SK-N-SH (cell line): ENCODE measurements around the gene RWDD3. TPM values are rescaled to one million over a fixed set of nuclear protein-coding genes. Genes with fewer than 3 reads are reported as not detected.

Source experiments
- CTCF ChIA-PET: fragments of 300-600, 350-600 bp; formaldehyde crosslinking; extraction: SDS; loops from one replicate; lab custom pipeline; 2021; lab: Yijun Ruan, JAX
- POLR2A ChIA-PET: fragments of 350-600 bp; sonication (Branson Sonifier 250); formaldehyde crosslinking; extraction: SDS; loops from one replicate; lab custom pipeline; 2020; ENCODE audit warnings: antibody characterized with exemption, inconsistent platforms; lab: Yijun Ruan, JAX
- DNase-seq: peaks from one replicate; pipeline ENCODE4 v3.0.0; 2012
- H2AFZ ChIP-seq: fragments of 200-600 bp; sonication (generic); 2 replicates; pipeline ENCODE4 v1.8.1; 2016; ENCODE audit warnings: antibody characterized with exemption, mild to moderate bottlenecking, low read depth
- H3F3A ChIP-seq: fragments of 200-600 bp; sonication (generic); replicated peaks from 2 replicates; pipeline ENCODE3; 2016; ENCODE audit warnings: antibody characterized with exemption, mild to moderate bottlenecking; ENCODE audit not compliant: insufficient read depth
- H3K27ac ChIP-seq, 2 experiments: fragments of 200-500 bp in 1 of 2; fragments of 200-600 bp in 1 of 2; sonication (Bioruptor generic) in 1 of 2; sonication (generic), shearing (Covaris generic) in 1 of 2; 2 replicates each; pipeline versions ENCODE4 v1.5.1 to v1.6.1; 2014 to 2016; ENCODE audit warnings: low read depth in 2 of 2, inconsistent platforms in 1 of 2, low read length in 1 of 2, mild to moderate bottlenecking in 1 of 2, mixed read lengths in 1 of 2
- H3K27me3 ChIP-seq: fragments of 200-600 bp; sonication (generic), shearing (Covaris generic); 2 replicates; pipeline ENCODE4 v1.6.1; 2016; ENCODE audit warnings: mixed run types; ENCODE audit not compliant: insufficient read depth
- H3K36me3 ChIP-seq, 2 experiments: fragments of 200-500 bp in 1 of 2; fragments of 200-600 bp in 1 of 2; sonication (Bioruptor generic) in 1 of 2; sonication (generic) in 1 of 2; replicated peaks in 1 of 2; 2 replicates each; pipeline versions ENCODE3 to v1.5.1; 2014 to 2016; ENCODE audit warnings: low read length in 1 of 2, mild to moderate bottlenecking in 1 of 2; ENCODE audit not compliant: insufficient read depth in 2 of 2, control insufficient read depth in 1 of 2
- H3K4me1 ChIP-seq, 2 experiments: fragments of 200-500 bp in 1 of 2; fragments of 200-600 bp in 1 of 2; sonication (Bioruptor generic) in 1 of 2; sonication (generic), shearing (Covaris generic) in 1 of 2; 2 replicates each; pipeline versions ENCODE4 v1.5.1 to v1.6.1; 2014 to 2016; ENCODE audit warnings: low read depth in 1 of 2, low read length in 1 of 2, mixed run types in 1 of 2; ENCODE audit not compliant: insufficient read depth in 2 of 2, control insufficient read depth in 1 of 2
- H3K4me2 ChIP-seq: fragments of 200-600 bp; sonication (generic), shearing (Covaris generic); 2 replicates; pipeline ENCODE4 v1.6.1; 2017; ENCODE audit warnings: mixed run types
- H3K4me3 ChIP-seq, 2 experiments: fragments of 200-500 bp in 1 of 2; fragments of 200-600 bp in 1 of 2; sonication (Bioruptor generic) in 1 of 2; sonication (generic), shearing (Covaris generic) in 1 of 2; 2 replicates each; pipeline versions ENCODE4 v1.5.1 to v1.8.1; 2014 to 2016; ENCODE audit warnings: low read depth in 2 of 2, inconsistent platforms in 1 of 2, low read length in 1 of 2, mild to moderate bottlenecking in 1 of 2, mixed read lengths in 1 of 2, moderate library complexity in 1 of 2
- H3K79me2 ChIP-seq: fragments of 200-600 bp; sonication (generic); 2 replicates; pipeline ENCODE4 v1.8.1; 2017; ENCODE audit warnings: mild to moderate bottlenecking; ENCODE audit not compliant: insufficient read depth
- H3K9ac ChIP-seq: fragments of 200-600 bp; sonication (generic); 2 replicates; pipeline ENCODE4 v1.6.1; 2017; ENCODE audit warnings: mixed run types
- H3K9me2 ChIP-seq: fragments of 200-600 bp; sonication (generic); 2 replicates; pipeline ENCODE4 v1.6.1; 2017; ENCODE audit warnings: mixed run types
- H3K9me3 ChIP-seq: fragments of 200-600 bp; sonication (generic); 2 replicates; pipeline ENCODE4 v1.6.1; 2017; ENCODE audit warnings: mixed run types, mild to moderate bottlenecking, moderate library complexity
- H4K20me1 ChIP-seq: fragments of 200-600 bp; sonication (generic); 2 replicates; pipeline ENCODE4 v1.6.1; 2017; ENCODE audit warnings: mild to moderate bottlenecking, mixed run types; ENCODE audit not compliant: insufficient read depth
- CHD2 ChIP-seq: fragments of 150-350 bp; IDR thresholded peaks from 2 replicates; pipeline ENCODE4 v1.6.1; 2018; ENCODE audit warnings: low read length; ENCODE audit not compliant: partially characterized antibody
- CTCF ChIP-seq: fragments of 200-600 bp; sonication (generic); IDR thresholded peaks from 2 replicates; pipeline ENCODE4 v1.6.1; 2017; ENCODE audit warnings: antibody characterized with exemption, mild to moderate bottlenecking, moderate library complexity
- FOSL2 ChIP-seq: IDR thresholded peaks from 2 replicates; pipeline ENCODE4 v1.4.0; 2012; ENCODE audit warnings: low read depth, mild to moderate bottlenecking, moderate library complexity, borderline replicate concordance
- FOXJ3 ChIP-seq: sonication (generic); formaldehyde crosslinking; IDR thresholded peaks from 2 replicates; pipeline ENCODE4 v1.5.1; 2020; ENCODE audit warnings: mild to moderate bottlenecking, missing genetic modification reagents
- GABPA ChIP-seq: IDR thresholded peaks from 2 replicates; pipeline ENCODE4 v1.4.0; 2012; ENCODE audit warnings: low read depth, mild to moderate bottlenecking
- GATA2 ChIP-seq: sonication (generic); formaldehyde crosslinking; IDR thresholded peaks from 2 replicates; pipeline ENCODE4 v1.5.0; 2020; ENCODE audit warnings: mild to moderate bottlenecking, missing genetic modification reagents
- IRF3 ChIP-seq: fragments of 150-350 bp; IDR thresholded peaks from 2 replicates; pipeline ENCODE4 v1.6.1; 2016; ENCODE audit warnings: mild to moderate bottlenecking, low read depth, low read length
- MEF2A ChIP-seq: IDR thresholded peaks from 2 replicates; pipeline ENCODE4 v1.4.0; 2012; ENCODE audit warnings: low read depth, borderline replicate concordance
- NFIC ChIP-seq: IDR thresholded peaks from 2 replicates; pipeline ENCODE4 v1.4.0; 2012; ENCODE audit warnings: borderline replicate concordance
- NRF1 ChIP-seq: IDR thresholded peaks from 2 replicates; pipeline ENCODE4 v1.6.1; 2012; ENCODE audit warnings: low read depth, mild to moderate bottlenecking, low read length
- RXRA ChIP-seq: IDR thresholded peaks from 2 replicates; pipeline ENCODE4 v1.4.0; 2012; ENCODE audit warnings: low read depth, mild to moderate bottlenecking, borderline replicate concordance
- TAF1 ChIP-seq: IDR thresholded peaks from 2 replicates; pipeline ENCODE4 v1.6.1; 2012; ENCODE audit warnings: low read depth, mild to moderate bottlenecking, low read length, moderate library complexity, borderline replicate concordance
- TEAD4 ChIP-seq: IDR thresholded peaks from 2 replicates; pipeline ENCODE4 v1.4.0; 2012; ENCODE audit warnings: mild to moderate bottlenecking, borderline replicate concordance; ENCODE audit not compliant: insufficient read depth
- USF1 ChIP-seq: IDR thresholded peaks from 2 replicates; pipeline ENCODE4 v1.4.0; 2012; ENCODE audit warnings: low read depth, borderline replicate concordance
- YY1 ChIP-seq: IDR thresholded peaks from 2 replicates; pipeline ENCODE4 v1.4.0; 2012; ENCODE audit warnings: low read depth, mild to moderate bottlenecking
- ZBTB33 ChIP-seq: IDR thresholded peaks from 2 replicates; pipeline ENCODE4 v1.4.0; 2012; ENCODE audit warnings: low read depth, borderline replicate concordance
- WGBS: methylation state at CpG from one replicate; pipeline ENCODE4 v1.1.6; 2017; ENCODE audit warnings: low lambda C conversion rate; 5-methylcytosine and 5-hydroxymethylcytosine counted together
- polyA plus RNA-seq, 3 experiments: library from polyadenylated mRNA; depleted of rRNA; stranded (reverse); fragments of >200 nt; gene quantifications; 2 replicates each; pipeline ENCODE4 v1.2.3, GENCODE V29; 2012

Gene RWDD3
- polyA plus RNA-seq, 1 of the 3 experiments (the other 2 are of a cell fraction): 11.9 TPM

GRCh38 chr1:95237981-95238703 is 4.1 kb downstream of the RWDD3 start:
- no peak overlapping the region for H3K27ac ChIP-seq
- H3K4me1 ChIP-seq: peaks cover 13 to 16% of the 10 kb centered on the region in 2 experiments; a peak in 3 of 4 replicates
- ChIA-PET CTCF (no interaction called here), POLR2A (no interaction called here)
- no peak for TF ChIP-seq TEAD4
- no peak for TF ChIP-seq CTCF
- TF ChIP-seq NFIC: no peak
- TF ChIP-seq USF1: no peak
- TF ChIP-seq FOXJ3 (CRISPR knock-in tag): no peak
- no peak for TF ChIP-seq NRF1
- TF ChIP-seq CHD2: no peak
- no peak for TF ChIP-seq ZBTB33
- no peak for TF ChIP-seq FOSL2
- TF ChIP-seq IRF3: no peak
- no peak for TF ChIP-seq GABPA
- no peak for TF ChIP-seq TAF1
- no peak for TF ChIP-seq YY1
- TF ChIP-seq MEF2A: no peak
- TF ChIP-seq GATA2: no peak
- no peak for TF ChIP-seq RXRA
- no peaks in the 10 kb centered on the region for H4K20me1 ChIP-seq
- H3F3A ChIP-seq: no peaks in the 10 kb centered on the region
- H3K27me3 ChIP-seq: no peaks in the 10 kb centered on the region
- peaks cover 32 to 40% of the 10 kb centered on the region in 2 experiments for H3K36me3 ChIP-seq
- H3K9ac ChIP-seq: no peak overlapping the region
- no peak overlapping the region for H2AFZ ChIP-seq
- no peak overlapping the region for H3K4me2 ChIP-seq
- 85% methylated on average over 4 of the region's 4 CpGs for WGBS
- peaks cover 84% of the 10 kb centered on the region for H3K79me2 ChIP-seq
- H3K9me3 ChIP-seq: no peaks in the 10 kb centered on the region; the same call in 1 of the 2 replicates
- H3K4me3 ChIP-seq: no peak overlapping the region
- no peaks in the 10 kb centered on the region for H3K9me2 ChIP-seq
- DNase-seq: no peak
